AG10803 (cell line): ENCODE data around the gene TBC1D19.
"Not testable (repeated sequence)": the region's sequence is repeated elsewhere in the genome, so short reads cannot be mapped to it uniquely, and the experiment has no call there.

ENCODE experiments used
- DNase-seq: peaks from one replicate; pipeline ENCODE4 v3.0.0; 2010; ENCODE audit warnings: low read depth
- H3K4me3 ChIP-seq: 2 replicates; pipeline ENCODE4 v1.5.1; 2011; ENCODE audit warnings: mild to moderate bottlenecking, low read length, control low read depth
- TF ChIP-seq, protein P1 (sequence below): conservative IDR thresholded peaks from 2 replicates; pipeline ENCODE4 v1.5.1; 2011; ENCODE audit warnings: mild to moderate bottlenecking, low read length, control low read depth, inconsistent platforms

TBC1D19 gene

GRCh38 chr4:26568446-26568994 lies 15.4 kb upstream of the TBC1D19 start:
- TF ChIP-seq, protein P1, sequence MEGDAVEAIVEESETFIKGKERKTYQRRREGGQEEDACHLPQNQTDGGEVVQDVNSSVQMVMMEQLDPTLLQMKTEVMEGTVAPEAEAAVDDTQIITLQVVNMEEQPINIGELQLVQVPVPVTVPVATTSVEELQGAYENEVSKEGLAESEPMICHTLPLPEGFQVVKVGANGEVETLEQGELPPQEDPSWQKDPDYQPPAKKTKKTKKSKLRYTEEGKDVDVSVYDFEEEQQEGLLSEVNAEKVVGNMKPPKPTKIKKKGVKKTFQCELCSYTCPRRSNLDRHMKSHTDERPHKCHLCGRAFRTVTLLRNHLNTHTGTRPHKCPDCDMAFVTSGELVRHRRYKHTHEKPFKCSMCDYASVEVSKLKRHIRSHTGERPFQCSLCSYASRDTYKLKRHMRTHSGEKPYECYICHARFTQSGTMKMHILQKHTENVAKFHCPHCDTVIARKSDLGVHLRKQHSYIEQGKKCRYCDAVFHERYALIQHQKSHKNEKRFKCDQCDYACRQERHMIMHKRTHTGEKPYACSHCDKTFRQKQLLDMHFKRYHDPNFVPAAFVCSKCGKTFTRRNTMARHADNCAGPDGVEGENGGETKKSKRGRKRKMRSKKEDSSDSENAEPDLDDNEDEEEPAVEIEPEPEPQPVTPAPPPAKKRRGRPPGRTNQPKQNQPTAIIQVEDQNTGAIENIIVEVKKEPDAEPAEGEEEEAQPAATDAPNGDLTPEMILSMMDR: no peak
- peak; percentile 82 for DNase-seq
- no peak overlapping the region for H3K4me3 ChIP-seq

DNA sequence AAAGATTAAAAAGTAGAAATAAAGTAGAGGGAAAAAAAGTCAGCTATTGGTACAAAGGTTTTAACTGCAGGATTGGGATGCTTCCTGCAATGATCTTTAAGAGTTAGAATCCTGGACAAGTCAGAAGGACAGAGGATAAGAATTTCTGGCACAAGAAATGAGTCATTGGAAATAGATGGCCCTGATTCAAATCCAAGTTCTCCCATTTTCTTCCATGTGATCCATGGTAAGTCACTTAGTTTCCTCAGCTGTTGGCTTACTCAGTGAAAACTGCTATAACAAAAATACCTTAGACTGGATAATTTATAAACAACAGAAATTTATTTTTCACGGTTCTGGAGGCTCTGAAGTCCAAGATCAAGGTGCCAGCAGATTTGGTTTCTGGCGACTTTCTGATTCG lies 13.3 kb upstream of the TBC1D19 start:
- TF ChIP-seq, protein P1: no peak
- no peak overlapping the region for H3K4me3 ChIP-seq
- DNase-seq: no peak

DNA sequence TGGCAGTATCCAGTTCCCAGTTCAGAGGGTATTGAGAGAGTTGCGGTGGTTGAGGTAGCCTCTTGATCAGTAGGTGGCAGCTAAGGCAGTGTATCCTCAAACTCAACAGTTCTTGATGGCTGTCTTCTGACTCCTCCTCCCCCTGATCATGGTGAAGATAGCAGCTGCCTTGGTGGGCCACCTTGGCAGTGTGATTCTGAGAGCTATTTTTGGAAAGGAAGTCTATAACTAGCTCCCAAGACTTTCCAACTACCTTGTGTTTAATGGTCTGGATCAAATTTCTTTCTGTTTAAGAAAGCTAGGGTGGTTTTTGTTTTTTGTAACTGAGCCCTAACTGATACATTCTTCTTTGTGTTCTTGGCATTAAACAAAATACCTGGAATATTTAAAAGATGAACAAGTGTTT lies 10.5 kb upstream of the TBC1D19 start:
- TF ChIP-seq, protein P1: no peak
- no peak overlapping the region for H3K4me3 ChIP-seq
- no peak for DNase-seq

DNA sequence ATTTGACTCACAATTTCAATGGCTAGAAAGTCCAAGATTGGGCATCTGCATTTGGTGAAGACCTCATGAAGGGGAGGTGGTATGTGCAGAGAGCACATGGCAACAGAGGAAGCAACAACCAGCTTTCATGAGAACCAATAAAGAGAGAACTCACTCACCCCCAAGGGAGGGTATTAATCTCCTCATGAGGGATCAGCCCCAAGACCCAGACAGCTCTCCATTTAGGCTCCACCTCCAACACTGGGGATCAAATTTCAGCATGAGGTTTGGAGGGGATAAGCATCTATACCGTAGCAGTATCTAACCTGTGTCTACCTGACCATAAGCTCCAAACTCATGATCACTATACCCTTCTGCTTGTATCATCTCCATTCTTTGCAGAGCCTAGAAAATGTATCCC lies 9.3 kb upstream of the TBC1D19 start:
- no peak overlapping the region for H3K4me3 ChIP-seq
- TF ChIP-seq, protein P1: no peak
- DNase-seq: no peak

- H3K4me3 ChIP-seq: no peak overlapping the region
- DNase-seq: peak; percentile 68
Measured at GRCh38 chr4:26576231-26576739, 7.6 kb upstream of the TBC1D19 start.

GRCh38 chr4:26577066-26577465 lies 6.8 kb upstream of the TBC1D19 start:
- TF ChIP-seq, protein P1: no peak
- no peak overlapping the region for H3K4me3 ChIP-seq
- no peak for DNase-seq

More at GRCh38 chr4:26576231-26576739, 7.6 kb upstream of the TBC1D19 start:
- TF ChIP-seq, protein P1: no peak

DNA sequence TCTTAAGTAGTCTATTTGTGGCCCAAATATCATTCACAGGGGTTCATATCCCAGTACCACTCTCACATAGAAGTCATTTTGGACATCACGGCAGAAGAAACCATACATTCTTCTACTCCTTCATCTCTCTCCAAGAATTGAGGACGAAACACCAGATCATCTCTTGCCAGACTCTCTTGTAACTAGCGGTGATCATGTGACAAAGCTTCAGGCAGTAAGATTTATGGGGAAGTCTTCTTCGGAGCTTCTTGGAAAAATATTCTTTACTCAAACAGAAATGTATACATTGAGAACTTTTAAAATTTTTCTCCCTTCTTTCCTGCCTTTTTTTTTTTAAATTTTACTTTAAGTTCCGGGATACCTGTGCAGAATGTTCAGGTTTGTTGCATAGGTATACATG lies 4.7 kb upstream of the TBC1D19 start:
- no peak for DNase-seq
- TF ChIP-seq, protein P1: no peak
- no peak overlapping the region for H3K4me3 ChIP-seq

DNA sequence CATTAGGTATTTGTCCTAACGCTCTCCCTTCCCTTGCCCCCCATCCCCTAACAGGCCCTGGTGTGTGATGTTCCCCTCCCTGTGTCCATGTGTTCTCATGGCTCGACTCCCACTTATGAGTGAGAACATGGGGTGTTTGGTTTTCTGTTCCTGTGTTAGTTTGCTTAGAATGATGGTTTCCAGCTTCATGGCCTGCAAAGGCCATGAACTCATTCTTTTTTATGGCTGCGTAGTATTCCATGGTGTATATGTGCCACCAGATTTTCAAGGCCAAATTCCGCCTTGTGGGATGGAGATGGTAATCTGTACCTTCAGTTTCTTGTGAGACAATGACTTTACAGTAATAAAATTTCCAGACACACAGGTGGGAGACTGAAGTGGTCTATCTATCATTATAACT lies 2.5 kb upstream of the TBC1D19 start:
- not testable (repeated sequence) for DNase-seq

More for the DNA sequence above, 2.5 kb upstream of the TBC1D19 start:
- H3K4me3 ChIP-seq: not testable (repeated sequence)
